OCI-LY7 (cell line): Measurements from ENCODE around the gene USH2A. TPM values are rescaled to one million over a fixed set of nuclear protein-coding genes. Genes with fewer than 3 reads are reported as not detected.

Experiments
- BruUV-seq: library from RNA; stranded (reverse); fragments of 400-500 nt; replicated peaks from 2 replicates; lab custom pipeline; 2021; lab: Mats Ljungman, UMichigan
- CTCF ChIA-PET: fragments of 300-600 bp; sonication (Branson Sonifier 250); formaldehyde crosslinking; loops from one replicate; lab custom pipeline; 2022; ENCODE audit warnings: antibody characterized with exemption; ENCODE audit not compliant: unreplicated experiment; lab: Charles Lee
- POLR2A ChIA-PET: fragments of 300-600 bp; sonication (Branson Sonifier 250); formaldehyde crosslinking; loops from one replicate; lab custom pipeline; 2022; ENCODE audit warnings: antibody characterized with exemption; lab: Charles Lee
- DNase-seq: peaks from one replicate; pipeline ENCODE4 v3.0.0-alpha.2; 2015; ENCODE audit warnings: low spot score
- H2AFZ ChIP-seq: fragments of 200-600 bp; sonication (generic), shearing (Covaris generic); 2 replicates; pipeline ENCODE4 v1.6.1; 2014; ENCODE audit warnings: mild to moderate bottlenecking, antibody characterized with exemption, low read length, moderate library complexity
- H3K27ac ChIP-seq: fragments of 200-600 bp; sonication (generic); 2 replicates; pipeline ENCODE4 v1.5.1; 2014; ENCODE audit warnings: mixed run types, low read depth, mild to moderate bottlenecking, moderate library complexity, low read length, inconsistent platforms; ENCODE audit not compliant: poor library complexity, severe bottlenecking
- H3K36me3 ChIP-seq: fragments of 200-600 bp; sonication (generic); 2 replicates; pipeline ENCODE4 v1.6.1; 2014; ENCODE audit warnings: mild to moderate bottlenecking, antibody characterized with exemption, low read length, moderate library complexity, mixed read lengths; ENCODE audit not compliant: insufficient read depth
- H3K4me1 ChIP-seq: fragments of 200-600 bp; sonication (generic); 2 replicates; pipeline ENCODE4 v1.5.1; 2014; ENCODE audit warnings: mild to moderate bottlenecking, low read length; ENCODE audit not compliant: insufficient read depth, poor library complexity, severe bottlenecking
- H3K4me2 ChIP-seq: fragments of 200-600 bp; sonication (generic); 2 replicates; pipeline ENCODE4 v1.6.1; 2014; ENCODE audit warnings: mild to moderate bottlenecking, low read length
- H3K4me3 ChIP-seq: fragments of 200-600 bp; sonication (generic); 2 replicates; pipeline ENCODE4 v1.5.1; 2014; ENCODE audit warnings: mild to moderate bottlenecking, low read depth, low read length; ENCODE audit not compliant: poor library complexity, severe bottlenecking
- H3K79me2 ChIP-seq: fragments of 200-600 bp; sonication (generic); 2 replicates; pipeline ENCODE4 v1.6.1; 2016; ENCODE audit warnings: low read depth, mild to moderate bottlenecking, low read length, moderate library complexity, mixed read lengths; ENCODE audit not compliant: insufficient read depth
- H3K9me2 ChIP-seq: fragments of 200-600 bp; sonication (generic); 2 replicates; pipeline ENCODE4 v1.6.1; 2016; ENCODE audit warnings: mild to moderate bottlenecking, low read length, mixed read lengths; ENCODE audit not compliant: insufficient read depth
- H3K9me3 ChIP-seq: fragments of 200-600 bp; sonication (generic); 2 replicates; pipeline ENCODE4 v1.6.1; 2014; ENCODE audit warnings: mild to moderate bottlenecking, mixed run types, low read length, mixed read lengths
- H4K20me1 ChIP-seq: fragments of 200-600 bp; sonication (generic); 2 replicates; pipeline ENCODE4 v1.6.1; 2014; ENCODE audit warnings: mild to moderate bottlenecking, antibody characterized with exemption, low read length, moderate library complexity, mixed read lengths; ENCODE audit not compliant: insufficient read depth
- CTCF ChIP-seq: fragments of 200-600 bp; sonication (generic); conservative IDR thresholded peaks from 2 replicates; pipeline ENCODE4 v1.5.1; 2014; ENCODE audit warnings: mild to moderate bottlenecking, antibody characterized with exemption, low read length, moderate library complexity, mixed read lengths
- EZH2phosphoT487 ChIP-seq: fragments of 200-600 bp; sonication (generic); IDR thresholded peaks from 2 replicates; pipeline ENCODE4 v1.6.1; 2018; ENCODE audit warnings: low read depth, borderline replicate concordance, mild to moderate bottlenecking, mixed run types, antibody characterized with exemption, low read length, moderate library complexity, mixed read lengths
- intact Hi-C: fragments of 100-400 bp; cut with micrococcal nuclease; formaldehyde crosslinking; loops from one replicate; pipeline ENCODE4 v1.10.0; 2022; ENCODE audit not compliant: unreplicated experiment
- total RNA-seq, 2 experiments: library from RNA; depleted of rRNA in 1 of 2; stranded (reverse); fragments of >200 nt in 1 of 2; shearing (Covaris generic) in 1 of 2; gene quantifications; 2 replicates each; pipeline ENCODE4 v1.2.3, GENCODE V29; 2014 to 2022

Gene USH2A
- total RNA-seq, 2 experiments from 2014 or later, result not detected

DNA sequence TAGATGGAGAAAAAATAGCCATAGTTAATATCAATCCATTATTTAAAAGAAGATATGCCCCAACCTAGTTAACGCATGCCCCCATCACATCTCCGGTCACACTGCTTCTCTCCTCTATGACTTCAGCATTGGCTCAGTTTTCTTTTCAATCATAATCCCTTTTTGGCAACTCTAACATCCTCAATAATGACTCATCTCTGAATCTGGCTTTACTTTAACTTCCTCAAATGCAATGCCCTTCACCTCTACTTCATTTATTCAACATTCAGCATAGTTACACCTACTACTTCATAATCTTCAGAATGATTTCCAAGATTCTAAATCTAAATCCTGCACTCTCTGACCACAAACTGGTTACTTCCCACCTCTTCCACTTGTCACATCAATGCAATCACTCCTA is 417.3 kb downstream of the USH2A start:
- no TSS peak for BruUV-seq
- H3K4me2 ChIP-seq, result no peak overlapping the region
- no peak overlapping the region for H3K27ac ChIP-seq
- no peak overlapping the region for H2AFZ ChIP-seq
- CTCF ChIA-PET, result no interaction called here
- DNase-seq, result no peak
- H3K4me3 ChIP-seq, result no peak overlapping the region
- no peaks in the 10 kb centered on the region for H3K9me2 ChIP-seq
- H4K20me1 ChIP-seq, result no peaks in the 10 kb centered on the region
- TF ChIP-seq EZH2phosphoT487 (no peak), CTCF (no peak)
- no peaks in the 10 kb centered on the region for H3K4me1 ChIP-seq
- POLR2A ChIA-PET, result no interaction called here
- H3K9me3 ChIP-seq, result no peaks in the 10 kb centered on the region
- no peaks in the 10 kb centered on the region for H3K36me3 ChIP-seq
- no peaks in the 10 kb centered on the region for H3K79me2 ChIP-seq
- intact Hi-C loops, result no loop called here

DNA sequence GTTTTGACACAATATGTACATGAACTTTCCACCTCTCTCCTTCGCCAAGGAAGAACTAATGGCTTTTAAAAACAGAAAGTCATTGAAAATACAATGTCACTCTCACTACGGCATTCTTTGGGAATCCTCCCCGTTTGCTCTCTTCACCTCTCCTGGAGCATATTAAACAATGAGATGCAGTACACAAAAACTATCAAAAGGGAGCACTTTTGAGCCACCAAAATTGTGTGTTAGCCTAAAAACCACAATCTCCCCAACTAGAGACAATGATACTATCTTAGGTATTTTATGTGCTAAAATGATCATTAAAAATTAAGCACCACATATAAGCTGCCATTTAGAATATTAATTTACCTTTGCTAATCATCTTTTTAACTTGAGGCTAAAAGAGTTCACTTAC is 430.6 kb downstream of the USH2A start:
- Histone ChIP-seq H3K4me2 (no peak overlapping the region), H3K9me2 (no peaks in the 10 kb centered on the region), H3K4me3 (no peak overlapping the region), H2AFZ (no peak overlapping the region), H3K36me3 (no peaks in the 10 kb centered on the region), H3K4me1 (no peaks in the 10 kb centered on the region), H4K20me1 (no peaks in the 10 kb centered on the region), H3K9me3 (no peaks in the 10 kb centered on the region), H3K79me2 (no peaks in the 10 kb centered on the region), H3K27ac (no peak overlapping the region)
- BruUV-seq, result no TSS peak
- no peak for DNase-seq
- intact Hi-C loops, result no loop called here
- CTCF ChIA-PET, result no interaction called here
- TF ChIP-seq CTCF (peak; percentile 51), EZH2phosphoT487 (no peak)
- POLR2A ChIA-PET, result no interaction called here

DNA sequence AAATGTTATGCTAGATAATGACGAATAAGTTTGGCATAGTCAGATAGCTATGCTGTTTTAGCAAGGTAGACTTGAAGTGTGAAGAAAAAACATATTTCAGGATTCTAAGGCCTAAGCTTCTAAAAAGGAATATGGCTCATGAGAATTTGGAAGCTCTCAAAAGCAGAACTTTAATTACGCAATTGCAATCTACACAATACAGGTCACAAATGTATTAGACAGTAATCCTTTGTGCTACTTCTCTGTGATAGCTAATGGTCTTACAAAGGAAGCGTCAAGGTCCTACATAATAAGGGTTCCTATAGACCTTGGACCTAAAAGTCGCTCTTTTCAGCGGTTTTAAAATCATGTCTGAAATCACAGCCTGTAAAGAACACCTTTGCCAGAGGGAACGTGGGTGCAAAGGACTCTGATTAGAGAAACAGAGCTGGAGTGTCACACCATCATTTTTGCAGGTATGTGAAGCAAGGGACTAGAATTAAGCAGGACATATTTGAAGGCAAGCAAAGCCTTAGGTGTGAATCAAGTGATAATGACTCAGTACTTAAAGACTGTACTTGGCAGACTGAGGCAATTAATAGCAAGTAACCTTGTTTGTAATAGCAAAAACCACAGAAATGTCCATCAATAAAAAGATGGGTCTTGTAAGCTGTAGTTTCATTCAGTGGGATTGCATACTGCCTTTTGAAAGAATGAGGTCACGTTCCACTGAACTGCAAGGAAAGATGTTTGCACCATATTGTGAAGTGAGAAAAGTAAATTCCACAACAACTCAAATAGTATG is 436.0 kb downstream of the USH2A start:
- no peaks in the 10 kb centered on the region for H3K9me2 ChIP-seq
- BruUV-seq, result no TSS peak
- H3K27ac ChIP-seq, result no peak overlapping the region
- POLR2A ChIA-PET, result interaction anchor here (0.7 kb wide), 2 partner anchors 112 to 1397 kb away, joined by 4 read pairs; no protein-coding TSS in a partner anchor
- H2AFZ ChIP-seq, result no peak overlapping the region
- H3K79me2 ChIP-seq, result no peaks in the 10 kb centered on the region
- H3K4me3 ChIP-seq, result no peak overlapping the region
- no peak overlapping the region for H3K4me2 ChIP-seq
- DNase-seq, result no peak
- H3K9me3 ChIP-seq, result no peaks in the 10 kb centered on the region
- H3K4me1 ChIP-seq, result no peaks in the 10 kb centered on the region
- H3K36me3 ChIP-seq, result no peaks in the 10 kb centered on the region
- intact Hi-C loops, result no loop called here
- TF ChIP-seq CTCF, result no peak
- TF ChIP-seq EZH2phosphoT487, result no peak
- CTCF ChIA-PET, result no interaction called here
- H4K20me1 ChIP-seq, result no peaks in the 10 kb centered on the region
